Stimulated activated CD4-positive, alpha-beta T cell treated with anti-CD3 and anti-CD28 coated beads, Interleukin-12 subunit alpha, Interleukin-12 subunit beta, amount 100 ng/mL, for 48 hours (primary cell): ENCODE measurements around the gene INPP5D.
"Not testable (repeated sequence)": the region's sequence is repeated elsewhere in the genome, so short reads cannot be mapped to it uniquely, and the experiment has no call there.

ENCODE experiments used
- DNase-seq, 3 donors: peaks; one replicate each; pipeline ENCODE4 v3.0.0-alpha.2; 2020; ENCODE audit warnings: low read depth in 2 of 3, low spot score in 1 of 3

The INPP5D gene

GRCh38 chr2:233116946-233117345 is 56.8 kb downstream of the INPP5D start:
- no peak for DNase-seq

- no peak for DNase-seq
These were observed 57.2 kb downstream of the INPP5D start for GRCh38 chr2:233117351-233117750.

DNA sequence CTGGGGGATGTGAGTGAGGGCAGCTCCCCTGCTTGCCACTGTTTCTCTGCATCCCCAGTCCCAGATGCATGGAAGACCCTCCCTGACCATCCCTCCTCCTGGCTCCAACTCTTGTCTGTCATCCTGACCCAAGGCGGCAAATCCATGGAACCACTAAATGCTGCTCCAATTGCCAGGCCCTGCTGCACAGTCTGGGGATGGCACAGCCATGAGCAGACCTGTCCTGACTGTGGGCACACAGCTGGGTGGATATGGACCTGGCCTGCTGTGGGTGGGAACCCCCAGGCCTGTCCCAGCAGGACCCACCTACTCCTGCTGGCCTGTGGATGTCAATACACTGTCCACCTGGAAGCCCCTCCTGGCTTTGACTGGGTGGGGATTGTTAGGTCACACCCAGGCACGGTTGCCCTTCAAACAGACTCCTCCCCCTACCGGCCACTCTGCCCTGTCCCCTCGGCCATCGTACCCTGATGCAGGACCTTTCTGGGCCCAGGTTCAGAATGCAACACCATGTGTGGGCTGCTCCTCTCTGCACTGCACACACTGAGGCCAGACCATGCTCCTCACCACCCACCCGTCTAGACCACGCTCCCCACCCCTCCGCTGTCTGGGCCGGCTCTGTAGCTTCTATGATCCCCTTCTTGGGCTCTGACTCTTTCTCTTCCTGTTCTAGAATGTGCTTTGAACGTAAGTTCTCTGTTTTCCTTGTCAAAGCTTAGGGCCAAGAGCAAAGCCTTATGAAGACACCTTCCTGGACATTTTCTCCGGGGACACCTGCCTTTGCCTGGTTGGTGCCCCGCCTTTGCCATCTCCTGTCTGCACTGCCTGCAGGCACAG is 57.9 kb downstream of the INPP5D start:
- no peak for DNase-seq

- DNase-seq, result no peak
These were observed 58.5 kb downstream of the INPP5D start for GRCh38 chr2:233118648-233119000.

- no peak for DNase-seq
These were observed 59.0 kb downstream of the INPP5D start for GRCh38 chr2:233119123-233119522.

DNA sequence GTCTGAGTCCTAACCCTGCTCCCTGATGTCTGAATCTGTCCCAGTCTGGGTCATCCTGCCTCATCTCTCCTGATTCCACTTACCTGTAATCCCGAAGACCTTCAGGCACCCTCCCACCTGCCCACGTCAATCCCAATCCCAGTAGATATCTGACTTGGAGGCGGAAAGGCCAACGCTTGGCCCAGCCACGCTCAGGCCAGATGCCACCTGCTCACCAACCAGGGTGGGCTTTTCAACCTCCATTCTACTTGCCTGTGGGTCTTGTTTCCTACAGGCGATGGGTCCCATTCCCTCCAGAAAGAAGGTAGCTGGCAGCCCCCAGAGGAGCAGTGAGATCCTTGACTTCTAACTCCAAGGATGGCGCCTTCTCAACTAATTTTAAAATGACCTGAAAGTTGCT is 59.7 kb downstream of the INPP5D start:
- DNase-seq, result no peak

DNA sequence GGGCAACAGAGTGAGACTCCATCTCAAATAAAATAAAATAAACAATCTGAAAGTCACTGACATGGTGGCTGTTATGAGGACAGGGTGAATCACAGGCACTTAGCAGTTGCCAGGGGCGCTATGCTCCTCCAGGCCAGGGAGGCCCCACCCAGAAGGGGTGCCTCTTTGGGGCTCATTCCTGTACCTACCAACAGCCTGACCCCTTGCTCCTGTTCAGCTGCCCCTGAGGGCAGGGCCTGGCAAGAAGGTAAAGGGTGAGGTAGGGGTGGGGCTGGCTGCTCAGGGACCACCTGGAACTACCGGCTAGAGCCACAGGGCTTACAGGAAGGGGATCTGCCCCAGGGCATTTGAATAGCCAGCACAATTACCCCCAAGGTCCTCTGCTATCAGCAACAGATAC is 60.3 kb downstream of the INPP5D start:
- no peak for DNase-seq

GRCh38 chr2:233121856-233122255 is 61.7 kb downstream of the INPP5D start:
- no peak for DNase-seq

DNA sequence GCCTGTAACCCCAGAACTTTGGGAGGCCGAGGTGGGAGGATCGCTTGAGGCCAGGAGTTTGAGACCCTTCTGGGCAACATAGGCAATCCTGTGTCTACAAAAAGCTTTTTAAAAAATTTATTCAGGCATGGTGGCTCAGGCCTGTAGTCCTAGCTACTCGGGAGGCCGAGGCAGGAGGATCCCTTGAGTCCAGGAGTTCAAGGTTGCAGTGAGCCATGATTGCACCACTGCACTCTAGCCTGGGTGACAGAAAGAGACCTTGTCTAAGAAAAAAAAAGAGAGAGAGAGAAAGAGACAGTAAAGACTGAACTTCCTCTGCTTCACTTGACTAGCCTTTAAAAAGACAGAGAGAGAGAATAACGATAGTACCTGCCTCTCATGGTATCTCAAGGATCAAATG is 62.4 kb downstream of the INPP5D start:
- DNase-seq, result no peak

DNA sequence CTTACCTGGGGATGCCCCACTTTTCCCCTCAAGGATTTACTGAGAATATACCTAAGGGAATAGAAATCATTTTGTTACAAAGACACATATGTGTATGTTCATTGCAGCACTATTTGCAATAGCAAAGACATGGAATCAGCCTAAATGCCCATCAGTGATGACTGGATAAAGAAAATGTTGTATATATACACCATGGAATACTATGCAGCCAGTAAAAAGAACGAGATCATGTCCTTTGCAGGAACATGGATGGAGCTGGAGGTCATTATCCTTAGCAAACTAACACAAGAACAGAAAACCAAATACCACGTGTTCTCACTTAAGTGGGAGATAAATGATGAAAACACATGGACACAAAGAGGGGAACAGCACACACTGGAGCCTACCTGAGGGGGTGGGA is 63.4 kb downstream of the INPP5D start:
- not testable (repeated sequence) for DNase-seq

DNA sequence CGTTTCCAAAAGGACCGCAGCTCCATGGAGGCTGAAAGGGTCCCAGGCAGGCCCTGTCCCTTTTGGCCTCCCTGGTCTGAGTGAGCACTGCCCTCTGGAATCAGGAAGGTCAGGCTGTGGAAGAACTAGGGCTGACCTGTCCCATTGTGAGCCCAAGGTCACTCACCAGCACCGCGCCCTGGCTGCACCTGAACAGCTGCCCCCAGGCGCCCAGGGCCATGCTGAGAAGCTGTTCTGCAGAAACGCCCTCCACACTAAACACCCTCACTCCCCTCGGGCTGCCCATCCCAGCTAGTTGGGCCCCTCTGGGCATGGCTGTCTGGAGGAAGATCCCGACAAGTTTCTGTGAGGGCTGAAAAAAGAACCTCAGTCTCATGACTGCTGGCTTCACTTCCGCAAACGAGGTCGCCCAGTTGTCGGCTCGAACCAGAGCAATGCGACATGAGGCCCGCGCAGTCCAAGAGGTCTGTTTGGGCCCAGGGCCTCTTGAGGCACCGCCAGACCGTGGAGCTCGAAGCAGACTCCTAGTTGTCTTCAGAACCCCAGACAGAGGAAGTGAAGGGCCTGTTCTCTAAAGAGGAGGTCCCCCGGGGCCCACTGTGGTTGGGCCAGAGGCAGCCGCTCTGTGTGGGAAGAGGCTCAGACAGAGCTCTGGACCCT is 64.4 kb downstream of the INPP5D start:
- DNase-seq, result no peak

DNA sequence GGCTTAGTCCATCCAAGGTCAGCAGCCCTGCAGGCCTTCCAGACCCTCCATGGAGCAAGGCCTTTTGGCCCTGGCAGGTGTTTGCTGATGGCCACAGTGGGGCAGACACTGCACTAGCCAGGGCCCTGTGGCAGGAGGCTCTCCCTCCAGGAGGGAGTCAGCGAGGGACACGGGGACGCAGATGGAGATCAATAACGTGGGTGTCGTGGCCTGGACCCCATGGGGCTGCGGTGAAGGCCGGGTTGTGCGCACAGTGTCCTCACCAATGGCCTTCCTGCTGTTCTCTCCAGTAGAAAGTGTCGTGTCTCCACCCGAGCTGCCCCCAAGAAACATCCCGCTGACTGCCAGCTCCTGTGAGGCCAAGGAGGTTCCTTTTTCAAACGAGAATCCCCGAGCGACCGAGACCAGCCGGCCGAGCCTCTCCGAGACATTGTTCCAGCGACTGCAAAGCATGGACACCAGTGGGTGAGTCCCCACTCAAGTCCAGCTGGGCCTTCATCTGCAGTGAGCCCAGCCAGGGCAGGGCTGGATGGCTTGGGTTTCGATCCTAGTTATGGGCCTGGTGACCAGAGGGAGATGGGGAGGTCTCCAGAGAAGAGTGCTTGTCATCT is 65.4 kb downstream of the INPP5D start:
- no peak for DNase-seq

- DNase-seq, result no peak
These were observed 69.3 kb downstream of the INPP5D start for GRCh38 chr2:233129351-233129978.

GRCh38 chr2:233130024-233130423 is 69.9 kb downstream of the INPP5D start:
- no peak for DNase-seq

DNA sequence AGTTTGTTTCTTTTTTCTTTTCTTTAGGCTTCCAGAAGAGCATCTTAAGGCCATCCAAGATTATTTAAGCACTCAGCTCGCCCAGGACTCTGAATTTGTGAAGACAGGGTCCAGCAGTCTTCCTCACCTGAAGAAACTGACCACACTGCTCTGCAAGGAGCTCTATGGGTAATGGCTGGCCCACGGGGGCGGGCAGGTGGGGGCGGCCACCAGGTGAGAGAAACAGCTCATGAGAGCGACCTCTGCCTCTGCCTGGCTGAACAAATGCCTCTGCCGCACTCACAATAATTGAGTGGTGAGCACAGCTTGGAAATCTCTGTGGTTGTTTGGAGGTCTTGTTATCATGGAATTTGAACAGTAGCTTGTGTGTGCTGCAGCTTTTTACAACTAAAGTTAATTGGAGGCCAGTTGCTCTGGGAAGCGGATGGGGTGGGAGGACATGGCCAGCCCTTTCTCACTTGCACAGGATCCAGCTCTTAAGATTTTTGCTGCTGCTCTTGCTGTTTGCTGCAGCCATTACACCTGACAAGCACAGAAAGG is 70.4 kb downstream of the INPP5D start:
- no peak for DNase-seq

- DNase-seq, result no peak
These were observed 72.0 kb downstream of the INPP5D start for GRCh38 chr2:233131936-233132720.

DNA sequence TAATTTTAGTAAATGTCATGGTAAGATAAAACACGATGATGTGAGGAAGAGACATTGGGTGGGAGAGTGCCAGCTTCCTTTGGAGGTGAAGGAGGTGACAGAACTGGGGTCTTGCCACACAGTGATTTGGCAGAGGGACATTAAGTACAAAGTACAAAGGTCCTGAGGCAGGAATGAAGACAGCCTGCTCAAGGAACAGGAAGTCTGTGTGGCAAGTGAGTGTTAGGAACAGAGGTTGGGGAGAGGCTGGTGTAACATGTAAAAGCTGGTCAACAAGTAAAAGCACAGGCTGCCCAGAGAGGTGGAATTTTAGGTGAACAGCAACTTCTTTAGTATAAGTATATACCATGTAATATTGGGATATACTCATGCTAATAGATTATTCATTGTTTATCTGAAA is 73.1 kb downstream of the INPP5D start:
- no peak for DNase-seq

- no peak for DNase-seq
These were observed 75.3 kb downstream of the INPP5D start for GRCh38 chr2:233135421-233135820.

DNA sequence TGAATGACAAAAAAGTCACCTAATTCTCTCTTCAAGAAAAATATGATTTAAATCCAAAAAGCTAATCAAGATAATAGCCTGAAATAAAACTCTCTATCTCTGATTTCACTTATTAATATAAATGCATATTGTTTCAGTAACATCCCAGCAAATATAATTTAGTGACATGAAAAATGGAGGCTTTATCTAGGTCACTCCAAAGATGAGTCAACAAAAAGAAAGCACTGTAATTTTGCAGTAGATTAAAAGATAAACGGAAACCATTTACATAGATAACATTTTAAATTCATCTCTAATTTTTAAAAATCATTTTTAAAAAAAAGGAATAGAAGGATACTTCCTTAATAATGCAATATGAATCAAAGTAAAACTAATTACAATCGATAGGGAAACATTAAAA is 76.9 kb downstream of the INPP5D start:
- DNase-seq, result no peak

- DNase-seq, result no peak
These were observed 80.0 kb downstream of the INPP5D start for GRCh38 chr2:233140077-233140585.

GRCh38 chr2:233140978-233141377 is 80.8 kb downstream of the INPP5D start:
- DNase-seq, result no peak
